MCF 10A (cell line): ENCODE results near the gene KNG1. TPM values are rescaled to one million over a fixed set of nuclear protein-coding genes. Genes with fewer than 3 reads are reported as not detected.

ENCODE experiments used
- BruUV-seq: library from RNA; stranded (reverse); fragments of 400-500 nt; replicated peaks from 2 replicates; lab custom pipeline; 2021; lab: Mats Ljungman, UMichigan
- CTCF ChIA-PET: fragments of 300-600 bp; sonication (Branson Sonifier 250); formaldehyde crosslinking; extraction: SDS; loops from one replicate; lab custom pipeline; 2021; ENCODE audit warnings: antibody characterized with exemption, inconsistent platforms; lab: Yijun Ruan, JAX
- POLR2A ChIA-PET: fragments of 300-600, 350-650 bp; sonication (Branson Sonifier 250); formaldehyde crosslinking; extraction: SDS; loops from one replicate; lab custom pipeline; 2020; ENCODE audit warnings: antibody characterized with exemption, inconsistent platforms; lab: Yijun Ruan, JAX
- DNase-seq: peaks from one replicate; pipeline ENCODE4 v3.0.0-alpha.2; 2018; ENCODE audit not compliant: unreplicated experiment
- H3K27ac Mint-ChIP-seq: one replicate; pipeline ENCODE4 v1.8.0; 2022; ENCODE audit warnings: mild to moderate bottlenecking, low read depth, mixed read lengths; ENCODE audit not compliant: unreplicated experiment
- H3K27me3 Mint-ChIP-seq: one replicate; pipeline ENCODE4 v1.8.0; 2022; ENCODE audit warnings: mixed read lengths; ENCODE audit not compliant: insufficient read depth, unreplicated experiment
- H3K36me3 Mint-ChIP-seq: one replicate; pipeline ENCODE4 v1.8.0; 2022; ENCODE audit warnings: mild to moderate bottlenecking, moderate library complexity, mixed read lengths; ENCODE audit not compliant: insufficient read depth, unreplicated experiment
- H3K4me1 Mint-ChIP-seq: one replicate; pipeline ENCODE4 v1.8.0; 2022; ENCODE audit warnings: mixed read lengths; ENCODE audit not compliant: insufficient read depth, unreplicated experiment
- H3K4me3 Mint-ChIP-seq: one replicate; pipeline ENCODE4 v1.8.0; 2022; ENCODE audit warnings: mild to moderate bottlenecking, moderate library complexity, mixed read lengths; ENCODE audit not compliant: unreplicated experiment
- H3K9me3 Mint-ChIP-seq: one replicate; pipeline ENCODE4 v1.8.0; 2022; ENCODE audit warnings: mixed read lengths; ENCODE audit not compliant: unreplicated experiment
- intact Hi-C: fragments of 100-400 bp; cut with micrococcal nuclease; formaldehyde crosslinking; loops from 2 replicates; pipeline ENCODE4 v1.14.1; 2022
- total RNA-seq: library from RNA; stranded (reverse); gene quantifications from 2 replicates; pipeline ENCODE4 v1.2.3, GENCODE V29; 2022
- TF ChIP-seq, protein P1 (sequence below): fragments of 200-600 bp; IDR thresholded peaks from one replicate; pipeline ENCODE4 v1.8.0; 2022; ENCODE audit warnings: antibody characterized with exemption, mild to moderate bottlenecking; ENCODE audit not compliant: unreplicated experiment

Gene KNG1
- total RNA-seq, 1 experiment from 2014 or later, result not detected

DNA sequence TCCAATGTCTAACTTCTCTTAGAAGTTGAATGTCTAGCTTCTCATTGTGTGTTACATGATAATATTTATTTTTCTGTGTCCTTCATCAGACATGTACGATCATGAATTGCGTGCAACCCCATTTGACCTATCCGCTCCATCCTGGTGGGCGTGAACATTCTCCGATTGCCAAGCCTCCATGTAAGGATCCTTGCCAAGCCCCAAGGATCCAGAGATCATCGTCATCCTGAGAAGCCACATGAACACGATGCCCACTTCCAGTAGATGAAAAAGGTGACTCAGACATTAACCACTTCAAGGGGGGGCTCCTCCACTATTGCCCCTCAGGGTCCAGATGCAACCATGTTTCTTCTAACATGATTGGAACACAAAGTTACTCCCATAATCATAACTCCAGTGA is 25.5 kb upstream of the KNG1 start:
- H3K27me3 Mint-ChIP-seq, result no peaks in the 10 kb centered on the region

DNA sequence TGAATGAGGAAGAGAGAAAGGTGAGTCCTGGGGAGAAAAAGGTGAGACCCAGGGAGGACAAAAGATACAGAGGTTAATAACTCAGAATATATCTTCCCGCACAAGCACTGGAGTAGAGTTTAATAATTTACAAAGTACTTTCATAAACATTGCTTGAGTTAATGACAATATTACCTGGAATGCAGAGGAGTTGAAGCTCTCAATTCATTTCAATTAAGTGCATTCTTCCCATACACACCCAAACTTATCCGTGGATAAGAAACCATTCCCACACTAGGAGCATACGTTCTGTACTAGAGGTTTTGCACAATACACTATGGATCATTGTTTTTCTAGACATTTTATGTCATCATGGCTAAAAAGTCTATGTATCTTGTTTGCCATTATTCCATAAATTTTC is 23.3 kb upstream of the KNG1 start:
- Mint-ChIP-seq H3K27me3 (no peaks in the 10 kb centered on the region), H3K4me3 (no peak overlapping the region), H3K27ac (no peak overlapping the region), H3K9me3 (peaks cover 11% of the 10 kb centered on the region), H3K36me3 (no peaks in the 10 kb centered on the region), H3K4me1 (no peaks in the 10 kb centered on the region)
- CTCF ChIA-PET, result interaction anchor here (0.6 kb wide), 1 partner anchor 1125 kb away, joined by 3 read pairs; no protein-coding TSS in a partner anchor
- TF ChIP-seq, protein P1, sequence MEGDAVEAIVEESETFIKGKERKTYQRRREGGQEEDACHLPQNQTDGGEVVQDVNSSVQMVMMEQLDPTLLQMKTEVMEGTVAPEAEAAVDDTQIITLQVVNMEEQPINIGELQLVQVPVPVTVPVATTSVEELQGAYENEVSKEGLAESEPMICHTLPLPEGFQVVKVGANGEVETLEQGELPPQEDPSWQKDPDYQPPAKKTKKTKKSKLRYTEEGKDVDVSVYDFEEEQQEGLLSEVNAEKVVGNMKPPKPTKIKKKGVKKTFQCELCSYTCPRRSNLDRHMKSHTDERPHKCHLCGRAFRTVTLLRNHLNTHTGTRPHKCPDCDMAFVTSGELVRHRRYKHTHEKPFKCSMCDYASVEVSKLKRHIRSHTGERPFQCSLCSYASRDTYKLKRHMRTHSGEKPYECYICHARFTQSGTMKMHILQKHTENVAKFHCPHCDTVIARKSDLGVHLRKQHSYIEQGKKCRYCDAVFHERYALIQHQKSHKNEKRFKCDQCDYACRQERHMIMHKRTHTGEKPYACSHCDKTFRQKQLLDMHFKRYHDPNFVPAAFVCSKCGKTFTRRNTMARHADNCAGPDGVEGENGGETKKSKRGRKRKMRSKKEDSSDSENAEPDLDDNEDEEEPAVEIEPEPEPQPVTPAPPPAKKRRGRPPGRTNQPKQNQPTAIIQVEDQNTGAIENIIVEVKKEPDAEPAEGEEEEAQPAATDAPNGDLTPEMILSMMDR, result no peak
- DNase-seq, result no peak
- BruUV-seq, result no TSS peak
- POLR2A ChIA-PET, result interaction anchor here (2.4 kb wide), 1 partner anchor 90 kb away, joined by 13 read pairs; the partner anchor contains the start of gene EIF4A2
- intact Hi-C loops, result no loop called here

More for the DNA sequence above, 25.5 kb upstream of the KNG1 start:
- H3K27ac Mint-ChIP-seq, result peak overlapping the region; percentile 44
- TF ChIP-seq, protein P1, result no peak
- intact Hi-C loops, result no loop called here
- no peak overlapping the region for H3K4me3 Mint-ChIP-seq
- ChIA-PET POLR2A (interaction anchor here (0.7 to 2.4 kb wide), 2 partner anchors 48 to 92 kb away, joined by 3 to 13 read pairs; partner anchors contain the start of gene EIF4A2), CTCF (no interaction called here)
- no TSS peak for BruUV-seq
- H3K4me1 Mint-ChIP-seq, result no peaks in the 10 kb centered on the region
- DNase-seq, result peak; percentile 40
- H3K36me3 Mint-ChIP-seq, result no peaks in the 10 kb centered on the region
- peaks cover 11% of the 10 kb centered on the region for H3K9me3 Mint-ChIP-seq

DNA sequence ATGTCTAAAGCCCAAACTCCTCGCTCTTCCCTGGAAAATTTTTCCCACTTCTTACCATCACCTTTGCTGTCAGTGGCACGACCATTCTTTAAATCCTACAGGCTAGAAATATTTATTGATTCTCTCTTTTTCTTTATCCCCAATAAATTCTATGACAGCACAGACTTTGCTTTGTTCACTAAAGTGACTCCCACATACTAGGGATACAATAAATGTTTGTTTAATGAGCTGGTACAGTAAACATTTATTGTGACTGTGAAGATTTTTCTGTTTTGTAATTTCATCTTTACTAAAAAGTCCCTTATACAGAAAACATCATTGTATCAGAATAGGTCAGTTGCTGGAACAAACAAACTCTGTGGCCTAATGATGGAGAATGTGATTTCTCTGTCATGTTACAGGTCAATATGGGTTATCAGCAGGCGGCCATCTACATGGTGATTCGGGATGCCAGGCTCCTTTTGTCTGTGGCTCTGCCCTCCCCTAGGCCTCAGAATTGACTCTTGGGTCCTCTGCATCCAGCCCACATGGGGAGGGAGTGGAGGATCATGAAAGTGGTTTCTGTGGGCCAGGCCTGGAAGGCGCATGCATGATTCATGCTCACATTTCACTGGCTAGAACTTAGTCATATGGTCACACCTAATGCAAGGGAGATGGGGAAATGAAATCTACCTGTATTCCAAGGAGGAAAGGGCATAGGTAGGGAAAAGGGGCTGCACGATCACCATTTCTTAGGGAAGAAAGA is 22.7 kb upstream of the KNG1 start:
- TF ChIP-seq, protein P1, result no peak
- CTCF ChIA-PET, result interaction anchor here (0.6 to 0.7 kb wide), 2 partner anchors 68 to 1124 kb away, joined by 3 read pairs; no protein-coding TSS in a partner anchor
- peak; percentile 34 for DNase-seq

DNA sequence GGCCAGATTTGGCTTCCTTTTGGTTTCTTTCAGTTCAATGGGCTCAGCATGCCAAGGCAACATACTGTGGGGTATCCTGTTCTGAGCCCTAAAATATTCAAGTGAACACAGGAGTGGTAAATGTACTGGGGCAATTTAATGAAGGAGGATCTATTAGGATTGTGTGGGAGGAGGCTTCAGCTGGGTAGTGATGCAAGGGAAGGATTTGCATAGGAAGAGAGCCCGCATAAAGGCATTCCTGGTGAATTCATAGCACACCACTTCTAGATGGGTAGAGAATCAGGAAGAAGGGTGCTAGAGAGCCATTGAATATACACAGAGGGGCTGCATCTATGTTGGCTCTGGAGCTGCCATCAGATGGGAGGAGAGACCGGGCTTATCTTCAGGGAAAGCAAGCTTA is 20.6 kb upstream of the KNG1 start:
- H3K36me3 Mint-ChIP-seq, result no peaks in the 10 kb centered on the region
- no peaks in the 10 kb centered on the region for H3K27me3 Mint-ChIP-seq

More for the DNA sequence above, 22.7 kb upstream of the KNG1 start:
- H3K27ac Mint-ChIP-seq, result no peak overlapping the region
- no peaks in the 10 kb centered on the region for H3K4me1 Mint-ChIP-seq
- BruUV-seq, result no TSS peak
- H3K27me3 Mint-ChIP-seq, result no peaks in the 10 kb centered on the region
- H3K4me3 Mint-ChIP-seq, result no peak overlapping the region
- H3K9me3 Mint-ChIP-seq, result peaks cover 11% of the 10 kb centered on the region
- intact Hi-C loops, result no loop called here
- POLR2A ChIA-PET, result no interaction called here
- no peaks in the 10 kb centered on the region for H3K36me3 Mint-ChIP-seq

More for the DNA sequence above, 20.6 kb upstream of the KNG1 start:
- Mint-ChIP-seq H3K27ac (no peak overlapping the region), H3K4me3 (no peak overlapping the region), H3K4me1 (no peaks in the 10 kb centered on the region), H3K9me3 (peaks cover 1% of the 10 kb centered on the region)
- TF ChIP-seq, protein P1, result no peak
- intact Hi-C loops, result no loop called here
- ChIA-PET POLR2A (no interaction called here), CTCF (interaction anchor here (0.7 to 1.0 kb wide), 3 partner anchors 13 to 31 kb away, joined by 3 read pairs; no protein-coding TSS in a partner anchor)
- DNase-seq, result no peak
- BruUV-seq, result no TSS peak
